Measurements from ENCODE around the gene CCDC112. TPM values are rescaled to one million over a fixed set of nuclear protein-coding genes. Genes with fewer than 3 reads are reported as not detected.
"Not testable (repeated sequence)": the region's sequence is repeated elsewhere in the genome, so short reads cannot be mapped to it uniquely, and the experiment has no call there.

CCDC112 gene
- total RNA-seq, 4 donors from 2014 or later, result 3.3 to 4.9 (median 3.8) TPM

- peak overlapping the region; percentile 28 to 89 (median 41) for H3K4me3 ChIP-seq (replicated peaks in 1 of 3)
- no peaks in the 10 kb centered on the region for H3K27me3 ChIP-seq
- peaks cover 11 to 14% of the 10 kb centered on the region in 2 donors for H3K4me1 ChIP-seq
- TF ChIP-seq POLR2A (IDR thresholded peaks at IDR 0.05) (no peak), CTCF (IDR thresholded peaks at IDR 0.05) (no peak)
- peak overlapping the region in 2 of 3 donors; percentile 76 to 91 for H3K27ac ChIP-seq
- intact Hi-C loops (cut with DNase I), result no loop called here
- H3K36me3 ChIP-seq, result no peaks in the 10 kb centered on the region
- no peak for DNase-seq
- H3K9me3 ChIP-seq, result no peaks in the 10 kb centered on the region
- 2 to 3% methylated on average over 8 of the region's 8 CpGs for WGBS, 2 donors
These were observed 34.5 kb downstream of the CCDC112 start for GRCh38 chr5:115262011-115262320.

GRCh38 chr5:115260248-115260647, 36.2 kb downstream of the CCDC112 start:
- peaks cover 11 to 14% of the 10 kb centered on the region in 2 donors for H3K4me1 ChIP-seq
- DNase-seq, result no peak
- WGBS, 2 donors, result 88 to 95% methylated on average over 2 of the region's 2 CpGs
- H3K27me3 ChIP-seq, result no peaks in the 10 kb centered on the region
- intact Hi-C loops (cut with DNase I), result no loop called here
- H3K36me3 ChIP-seq, result no peaks in the 10 kb centered on the region
- no peaks in the 10 kb centered on the region for H3K9me3 ChIP-seq
- no peak overlapping the region for H3K4me3 ChIP-seq (replicated peaks in 1 of 3)
- TF ChIP-seq POLR2A (IDR thresholded peaks at IDR 0.05) (no peak), CTCF (IDR thresholded peaks at IDR 0.05) (no peak)
- no peak overlapping the region for H3K27ac ChIP-seq

- no peak for DNase-seq
- Histone ChIP-seq H3K9me3 (no peaks in the 10 kb centered on the region), H3K27ac (no peak overlapping the region), H3K4me1 (peaks cover 10 to 11% of the 10 kb centered on the region in 2 donors), H3K27me3 (no peaks in the 10 kb centered on the region), H3K36me3 (no peaks in the 10 kb centered on the region), H3K4me3 (replicated peaks in 1 of 3) (no peak overlapping the region)
- intact Hi-C loops (cut with DNase I), result no loop called here
- TF ChIP-seq POLR2A (IDR thresholded peaks at IDR 0.05) (no peak), CTCF (IDR thresholded peaks at IDR 0.05) (no peak)
These were observed 38.5 kb downstream of the CCDC112 start for GRCh38 chr5:115257981-115258380.

GRCh38 chr5:115249379-115249778, 47.1 kb downstream of the CCDC112 start:
- intact Hi-C loops (cut with DNase I); H3K4me3 ChIP-seq (replicated peaks in 1 of 3): not testable (repeated sequence)

GRCh38 chr5:115246361-115246991, 50.0 kb downstream of the CCDC112 start:
- WGBS, 2 donors, result 31 to 39% methylated on average over 3 of the region's 3 CpGs
- H3K4me1 ChIP-seq, result no peaks in the 10 kb centered on the region
- TF ChIP-seq POLR2A (IDR thresholded peaks at IDR 0.05), result no peak
- peak; percentile 31 to 71 (median 50) for TF ChIP-seq CTCF (IDR thresholded peaks at IDR 0.05)
- intact Hi-C loops (cut with DNase I), result no loop called here
- no peak overlapping the region for H3K27ac ChIP-seq
- H3K9me3 ChIP-seq, result no peaks in the 10 kb centered on the region
- no peaks in the 10 kb centered on the region for H3K36me3 ChIP-seq
- H3K4me3 ChIP-seq (replicated peaks in 1 of 3), result no peak overlapping the region
- no peaks in the 10 kb centered on the region for H3K27me3 ChIP-seq
- DNase-seq, result no peak

More at GRCh38 chr5:115249379-115249778, 47.1 kb downstream of the CCDC112 start:
- H3K4me1 ChIP-seq, H3K9me3 ChIP-seq, H3K27me3 ChIP-seq, H3K27ac ChIP-seq, DNase-seq, H3K36me3 ChIP-seq: not testable (repeated sequence)
- 74 to 85% methylated on average over 5 of the region's 5 CpGs for WGBS, 2 donors

GRCh38 chr5:115243412-115243811, 53.0 kb downstream of the CCDC112 start:
- H3K4me3 ChIP-seq (replicated peaks in 1 of 3), result no peak overlapping the region
- H3K27me3 ChIP-seq, result no peaks in the 10 kb centered on the region
- no peak for DNase-seq
- H3K36me3 ChIP-seq, result peaks cover 12 to 15% of the 10 kb centered on the region in 2 donors
- no peak overlapping the region for H3K27ac ChIP-seq
- intact Hi-C loops (cut with DNase I), result no loop called here
- no peaks in the 10 kb centered on the region for H3K9me3 ChIP-seq
- TF ChIP-seq CTCF (IDR thresholded peaks at IDR 0.05) (no peak), POLR2A (IDR thresholded peaks at IDR 0.05) (no peak)
- H3K4me1 ChIP-seq, result no peaks in the 10 kb centered on the region

Data from thyroid gland (tissue), 4 donors.